ENCODE results near the gene NDUFS7.

NDUFS7 gene

DNA sequence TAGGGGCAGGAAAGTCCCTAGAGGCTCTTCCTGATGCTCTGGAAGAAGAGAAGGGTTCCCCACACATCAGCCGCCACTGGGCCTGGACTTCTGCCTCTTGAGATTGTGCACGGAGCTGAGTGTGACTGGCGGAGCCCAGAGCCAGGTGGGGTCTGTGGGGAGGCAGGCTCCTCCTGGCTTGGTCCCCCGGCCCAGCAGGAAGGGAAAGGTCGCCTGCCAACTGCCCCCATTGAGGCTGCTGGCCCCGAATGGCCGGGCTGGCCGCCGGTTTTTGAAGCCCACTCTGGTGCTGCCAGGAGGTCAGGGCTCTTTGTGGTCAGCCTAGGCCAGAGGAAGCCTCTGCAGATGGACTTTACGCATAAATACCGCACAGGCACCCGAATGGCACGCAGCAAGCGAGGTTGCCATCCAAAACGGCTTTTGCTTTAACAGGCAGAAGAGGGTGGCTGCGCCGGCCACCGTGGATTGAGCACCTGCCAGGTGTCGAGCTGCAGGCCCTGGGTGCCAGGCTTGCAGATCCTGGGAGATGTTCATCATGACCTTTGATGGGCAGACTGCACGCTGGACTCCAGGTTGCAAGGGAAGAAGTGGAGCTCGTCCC lies 28.7 kb downstream of the NDUFS7 start:
- TF ChIP-seq, protein P1, sequence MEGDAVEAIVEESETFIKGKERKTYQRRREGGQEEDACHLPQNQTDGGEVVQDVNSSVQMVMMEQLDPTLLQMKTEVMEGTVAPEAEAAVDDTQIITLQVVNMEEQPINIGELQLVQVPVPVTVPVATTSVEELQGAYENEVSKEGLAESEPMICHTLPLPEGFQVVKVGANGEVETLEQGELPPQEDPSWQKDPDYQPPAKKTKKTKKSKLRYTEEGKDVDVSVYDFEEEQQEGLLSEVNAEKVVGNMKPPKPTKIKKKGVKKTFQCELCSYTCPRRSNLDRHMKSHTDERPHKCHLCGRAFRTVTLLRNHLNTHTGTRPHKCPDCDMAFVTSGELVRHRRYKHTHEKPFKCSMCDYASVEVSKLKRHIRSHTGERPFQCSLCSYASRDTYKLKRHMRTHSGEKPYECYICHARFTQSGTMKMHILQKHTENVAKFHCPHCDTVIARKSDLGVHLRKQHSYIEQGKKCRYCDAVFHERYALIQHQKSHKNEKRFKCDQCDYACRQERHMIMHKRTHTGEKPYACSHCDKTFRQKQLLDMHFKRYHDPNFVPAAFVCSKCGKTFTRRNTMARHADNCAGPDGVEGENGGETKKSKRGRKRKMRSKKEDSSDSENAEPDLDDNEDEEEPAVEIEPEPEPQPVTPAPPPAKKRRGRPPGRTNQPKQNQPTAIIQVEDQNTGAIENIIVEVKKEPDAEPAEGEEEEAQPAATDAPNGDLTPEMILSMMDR (IDR thresholded peaks at IDR 0.05; ENCODE audit: extremely low read depth, missing control alignments): no peak

DNA sequence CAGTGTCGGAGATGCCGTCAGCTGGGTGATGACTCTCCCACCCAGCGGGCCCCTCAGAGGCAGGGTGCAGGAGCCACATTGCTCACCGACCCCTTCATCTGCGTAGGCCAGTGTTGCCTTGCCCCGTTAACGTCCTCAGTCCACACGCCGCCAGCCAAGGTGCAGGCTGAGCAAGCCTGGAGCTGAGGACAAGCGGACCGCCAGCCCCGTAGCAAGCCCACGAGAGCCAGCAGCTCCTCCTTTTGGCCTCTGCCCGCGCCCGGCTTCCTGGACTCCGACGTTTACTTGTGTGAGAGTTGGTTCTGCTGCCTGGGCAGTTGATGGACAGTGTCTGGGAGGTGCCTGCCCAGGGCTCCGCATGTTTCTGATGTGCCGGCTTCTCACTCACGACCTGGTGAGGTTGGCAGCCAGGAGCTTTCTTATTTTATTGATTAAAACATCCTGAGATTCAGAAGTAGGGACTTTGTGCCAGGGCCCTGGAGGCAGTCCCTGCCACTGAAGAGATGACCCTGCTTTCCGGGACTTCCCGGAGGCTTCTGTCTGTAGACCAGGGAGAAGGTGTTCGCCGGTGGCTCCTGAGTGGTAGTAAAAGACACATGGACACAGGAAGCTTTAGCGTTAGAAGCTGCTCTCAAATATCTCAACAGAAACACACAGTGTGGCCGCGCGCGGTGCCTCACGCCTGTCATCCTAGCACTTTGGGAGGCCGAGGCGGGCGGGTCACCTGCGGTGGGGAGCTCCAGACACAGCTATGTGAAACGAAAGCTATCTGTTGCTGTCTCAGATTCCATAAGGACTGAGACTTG lies 29.5 kb downstream of the NDUFS7 start:
- DNase-seq (ENCODE audit: low spot score): no peak
- TF ChIP-seq, protein P1 (IDR thresholded peaks at IDR 0.05; ENCODE audit: extremely low read depth, missing control alignments): no peak

More for the DNA sequence above, 28.7 kb downstream of the NDUFS7 start:
- DNase-seq (ENCODE audit: low spot score): no peak

DNA sequence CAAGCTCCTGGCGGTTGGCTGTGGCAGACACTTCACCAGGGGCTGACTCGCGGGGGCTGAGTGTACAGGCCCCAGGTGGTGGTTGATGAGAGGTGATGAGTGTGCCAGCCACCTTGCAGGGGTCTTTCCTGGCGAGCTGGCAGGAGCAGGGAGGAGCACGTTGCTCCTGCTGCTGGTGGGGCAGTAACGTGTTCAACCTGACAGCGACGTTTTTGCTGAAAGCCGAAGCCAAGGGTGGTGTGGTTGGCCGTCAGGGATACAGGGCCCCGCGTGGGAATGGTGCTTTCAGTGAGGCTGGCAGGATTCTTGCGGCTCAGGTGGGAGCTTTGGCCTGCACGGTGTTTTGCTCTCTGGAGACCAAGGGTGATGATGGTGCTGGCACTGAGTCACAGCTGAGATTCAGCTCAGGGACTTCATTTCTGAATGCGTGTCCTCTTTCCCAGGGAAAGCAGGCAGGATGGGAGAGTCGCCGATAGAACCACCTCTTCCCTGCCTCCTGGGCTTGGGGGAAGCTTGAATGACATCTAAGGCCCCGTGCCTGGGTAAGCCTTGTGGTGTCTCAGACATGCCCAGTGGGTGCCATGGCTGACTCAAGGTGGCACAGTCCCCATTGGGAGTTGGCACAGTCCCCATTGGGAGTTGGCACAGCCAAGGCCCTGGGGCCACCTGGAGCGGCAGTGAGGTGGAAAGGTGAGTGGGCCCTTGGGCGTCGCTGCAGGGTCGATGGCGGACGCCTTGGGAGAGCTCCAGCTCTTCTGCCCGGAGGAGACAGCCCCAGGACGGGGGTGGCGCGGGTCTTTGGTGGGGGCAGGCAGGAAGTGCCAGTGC lies 32.5 kb downstream of the NDUFS7 start:
- DNase-seq (ENCODE audit: low spot score): no peak
- TF ChIP-seq, protein P1 (IDR thresholded peaks at IDR 0.05; ENCODE audit: extremely low read depth, missing control alignments): no peak

DNA sequence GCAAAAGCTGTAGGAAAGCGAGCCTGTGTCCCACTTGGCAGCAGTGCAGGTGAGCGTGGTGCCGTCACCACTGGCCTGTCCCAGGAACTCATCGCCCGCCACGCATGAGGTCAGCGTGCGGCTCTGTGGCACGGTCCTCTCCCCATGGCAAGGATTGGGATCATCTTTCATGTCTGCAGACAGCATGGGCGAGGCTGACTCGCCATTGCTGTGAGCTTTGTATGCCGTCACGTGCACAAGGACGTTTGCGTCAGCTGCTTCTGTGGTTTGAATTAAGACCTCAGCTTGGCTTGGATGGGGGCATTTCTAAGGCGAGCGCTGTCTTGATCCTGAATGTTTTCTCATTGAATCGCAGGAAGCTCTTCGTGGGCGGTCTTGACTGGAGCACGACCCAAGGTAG lies 33.4 kb downstream of the NDUFS7 start:
- TF ChIP-seq, protein P1 (IDR thresholded peaks at IDR 0.05; ENCODE audit: extremely low read depth, missing control alignments): no peak
- DNase-seq (ENCODE audit: low spot score): no peak

DNA sequence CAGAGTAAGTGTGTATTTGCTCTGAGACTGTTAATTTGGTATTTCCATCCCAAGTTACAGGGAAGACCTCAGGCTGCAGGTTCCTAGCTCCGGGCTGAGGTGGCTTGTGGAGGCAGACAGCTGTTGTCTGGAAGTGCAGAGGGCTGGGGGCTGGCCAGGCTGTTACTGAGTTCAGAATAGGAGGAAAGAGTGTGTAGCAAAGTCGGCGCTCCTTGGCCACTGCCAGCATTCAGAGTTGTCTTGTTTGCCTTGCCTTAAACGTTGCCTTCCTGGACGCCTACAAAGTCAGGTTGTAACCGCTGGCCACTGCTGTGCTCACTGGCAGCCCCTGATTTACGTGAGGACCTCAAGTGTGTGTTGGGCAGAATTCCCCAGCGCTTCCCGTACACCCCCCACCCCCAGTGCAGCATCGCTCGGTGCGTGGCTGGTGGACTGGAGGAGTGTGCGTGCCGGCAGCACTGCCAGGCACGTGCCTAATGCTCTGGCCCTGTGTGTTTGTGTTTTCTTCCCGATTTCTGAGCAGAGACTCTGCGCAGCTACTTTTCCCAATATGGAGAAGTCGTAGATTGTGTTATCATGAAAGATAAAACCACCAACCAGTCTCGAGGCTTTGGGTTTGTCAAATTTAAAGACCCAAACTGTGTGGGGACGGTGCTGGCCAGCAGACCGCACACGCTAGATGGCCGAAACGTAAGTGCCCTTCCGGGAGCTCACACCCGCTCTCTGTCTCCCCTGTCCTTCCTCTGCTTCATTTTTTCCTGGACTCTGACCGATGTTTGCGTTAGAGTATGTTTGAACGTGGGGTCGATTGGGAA lies 34.2 kb downstream of the NDUFS7 start:
- TF ChIP-seq, protein P1 (IDR thresholded peaks at IDR 0.05; ENCODE audit: extremely low read depth, missing control alignments): no peak
- DNase-seq (ENCODE audit: low spot score): no peak

DNA sequence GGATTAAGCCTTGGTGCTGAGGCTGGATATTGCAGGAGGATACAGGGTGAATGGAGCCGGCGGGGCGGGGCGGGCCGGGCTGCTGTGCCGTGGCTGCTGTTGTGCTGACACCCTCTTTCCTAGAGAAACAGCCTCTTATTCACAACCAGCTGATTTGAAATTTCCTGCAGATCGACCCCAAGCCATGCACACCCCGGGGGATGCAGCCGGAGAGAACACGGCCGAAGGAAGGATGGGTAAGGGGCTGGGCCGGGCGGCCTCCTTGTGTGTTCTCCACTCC lies 34.7 kb downstream of the NDUFS7 start:
- TF ChIP-seq, protein P1 (IDR thresholded peaks at IDR 0.05; ENCODE audit: extremely low read depth, missing control alignments): no peak
- DNase-seq (ENCODE audit: low spot score): no peak
